ENCODE measurements around the gene LAMA3. TPM values are rescaled to one million over a fixed set of nuclear protein-coding genes. Genes with fewer than 3 reads are reported as not detected.

Gene LAMA3
- polyA plus RNA-seq, 1 donor = 48.8 TPM

DNA sequence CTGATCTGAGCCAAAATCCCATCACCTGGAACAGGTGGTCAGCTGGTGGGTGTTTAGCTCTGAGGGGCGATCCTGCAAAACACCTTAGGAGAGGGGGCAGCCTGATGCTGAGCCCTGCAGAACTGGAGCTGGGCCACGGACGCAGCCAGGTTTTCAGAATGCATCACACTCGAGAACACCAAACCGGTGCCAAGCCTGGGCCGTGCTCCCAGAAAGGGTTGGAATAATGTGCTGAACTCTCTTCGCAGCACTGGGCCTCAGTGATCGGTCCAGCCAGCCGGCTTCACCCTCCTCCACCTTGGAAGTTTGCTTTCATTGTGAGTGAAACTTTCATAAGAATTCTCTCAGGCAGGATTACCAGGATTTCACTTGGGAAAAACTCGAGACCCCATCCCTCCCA is 268.8 kb downstream of the LAMA3 start:
- 80% methylated on average over 1 of the region's 10 CpGs for WGBS (ENCODE audit: insufficient coverage, low lambda C conversion rate)
- no peak overlapping the region for H3K4me3 ChIP-seq (ENCODE audit: low read length)
- H3K27me3 ChIP-seq (ENCODE audit: control insufficient read depth, insufficient read depth, low read length) = no peaks in the 10 kb centered on the region
- H3K9me3 ChIP-seq (ENCODE audit: control insufficient read depth, low read depth, low read length) = no peaks in the 10 kb centered on the region
- H3K36me3 ChIP-seq (ENCODE audit: control insufficient read depth, insufficient read depth, low read length) = peaks cover 3% of the 10 kb centered on the region
- H3K27ac ChIP-seq (ENCODE audit: low read length) = no peak overlapping the region
- DNase-seq = no peak
- H3K4me1 ChIP-seq (ENCODE audit: control insufficient read depth, insufficient read depth, low read length) = no peaks in the 10 kb centered on the region

- no CpG with 5 or more reads among the region's 3 CpGs for WGBS (ENCODE audit: insufficient coverage, low lambda C conversion rate)
- Histone ChIP-seq H3K4me3 (ENCODE audit: low read length) (no peak overlapping the region), H3K27me3 (ENCODE audit: control insufficient read depth, insufficient read depth, low read length) (no peaks in the 10 kb centered on the region), H3K36me3 (ENCODE audit: control insufficient read depth, insufficient read depth, low read length) (no peaks in the 10 kb centered on the region), H3K9me3 (ENCODE audit: control insufficient read depth, low read depth, low read length) (no peaks in the 10 kb centered on the region), H3K27ac (ENCODE audit: low read length) (no peak overlapping the region), H3K4me1 (ENCODE audit: control insufficient read depth, insufficient read depth, low read length) (no peaks in the 10 kb centered on the region)
- DNase-seq = peak in 1 of 2 donors; percentile 25
These were observed 274.4 kb downstream of the LAMA3 start for GRCh38 chr18:23963443-23964165.

DNA sequence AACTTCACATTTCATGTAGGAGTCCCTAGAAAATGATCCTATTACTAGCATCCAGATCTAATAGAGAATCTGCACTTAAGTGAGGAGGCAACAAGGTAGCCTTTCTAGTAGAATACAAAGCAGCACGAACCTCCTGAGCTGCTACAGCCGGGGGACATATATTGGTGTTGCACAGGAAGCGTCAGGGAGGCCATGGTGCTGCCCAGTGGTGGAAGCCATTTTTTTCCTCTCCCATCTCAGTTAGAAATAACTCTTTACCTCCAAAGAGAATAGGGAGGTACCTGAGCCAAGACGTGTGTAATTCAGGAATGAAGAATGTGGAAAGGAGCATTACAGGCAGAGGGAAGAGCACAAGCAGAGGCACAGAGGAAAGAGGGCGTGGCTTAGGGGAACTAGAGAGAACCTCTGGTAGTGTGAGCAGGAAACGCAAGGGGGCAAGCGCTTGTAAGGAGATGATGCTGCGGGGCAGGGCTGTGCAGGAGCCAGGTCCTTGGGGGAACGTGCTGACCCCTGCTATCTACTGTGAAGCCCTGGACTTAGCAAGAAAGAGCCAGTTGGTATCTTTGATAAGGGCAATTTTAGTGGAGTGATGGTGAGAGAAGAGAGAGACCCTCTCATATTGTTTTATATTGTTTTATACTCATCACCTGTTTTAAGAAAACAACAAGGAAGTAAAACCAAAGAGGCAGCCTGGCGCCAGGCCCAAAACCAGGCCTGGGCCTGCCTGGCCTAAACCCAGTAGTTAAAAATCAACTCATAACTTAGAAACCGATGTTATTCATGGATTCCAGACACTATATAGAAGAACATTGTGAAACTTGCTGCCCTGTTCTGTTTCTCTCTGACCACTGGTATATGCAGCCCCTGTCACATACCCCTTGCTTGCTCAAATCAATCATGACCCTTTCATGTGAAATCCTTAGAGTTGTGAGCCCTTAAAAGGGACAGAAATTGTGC is 275.3 kb downstream of the LAMA3 start:
- H3K4me1 ChIP-seq (ENCODE audit: control insufficient read depth, insufficient read depth, low read length) = no peaks in the 10 kb centered on the region
- H3K9me3 ChIP-seq (ENCODE audit: control insufficient read depth, low read depth, low read length) = no peaks in the 10 kb centered on the region
- DNase-seq = no peak
- H3K4me3 ChIP-seq (ENCODE audit: low read length) = no peak overlapping the region
- H3K27ac ChIP-seq (ENCODE audit: low read length) = no peak overlapping the region
- H3K36me3 ChIP-seq (ENCODE audit: control insufficient read depth, insufficient read depth, low read length) = no peaks in the 10 kb centered on the region
- WGBS (ENCODE audit: insufficient coverage, low lambda C conversion rate) = 67% methylated on average over 1 of the region's 11 CpGs
- H3K27me3 ChIP-seq (ENCODE audit: control insufficient read depth, insufficient read depth, low read length) = no peaks in the 10 kb centered on the region

DNA sequence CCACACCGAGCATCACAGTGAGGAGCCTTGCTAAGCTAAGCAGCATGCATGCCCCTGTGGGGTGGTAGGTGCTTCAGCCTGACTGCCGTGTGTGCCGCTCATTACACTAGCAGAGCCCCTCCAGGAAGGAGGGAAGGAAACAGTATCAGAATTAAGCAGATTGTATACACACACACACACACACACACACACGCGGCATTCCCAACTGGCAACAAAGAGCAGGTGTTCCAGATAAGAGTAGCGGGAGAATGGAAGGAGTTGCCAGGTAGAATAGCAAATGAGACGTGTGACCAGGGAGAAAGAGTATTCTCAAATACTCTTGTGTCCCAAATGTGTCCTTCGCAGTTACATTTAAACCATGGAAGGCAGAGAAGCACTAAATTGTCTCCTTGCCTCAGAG is 277.7 kb downstream of the LAMA3 start:
- 40% methylated on average over 1 of the region's 8 CpGs for WGBS (ENCODE audit: insufficient coverage, low lambda C conversion rate)
- Histone ChIP-seq H3K4me1 (ENCODE audit: control insufficient read depth, insufficient read depth, low read length) (no peaks in the 10 kb centered on the region), H3K27ac (ENCODE audit: low read length) (no peak overlapping the region), H3K9me3 (ENCODE audit: control insufficient read depth, low read depth, low read length) (no peaks in the 10 kb centered on the region), H3K27me3 (ENCODE audit: control insufficient read depth, insufficient read depth, low read length) (no peaks in the 10 kb centered on the region), H3K4me3 (ENCODE audit: low read length) (no peak overlapping the region), H3K36me3 (ENCODE audit: control insufficient read depth, insufficient read depth, low read length) (no peaks in the 10 kb centered on the region)
- DNase-seq = peak in 1 of 2 donors; percentile 38

GRCh38 chr18:23967321-23968089 is 278.3 kb downstream of the LAMA3 start:
- no peak for DNase-seq
- Histone ChIP-seq H3K27ac (ENCODE audit: low read length) (no peak overlapping the region), H3K36me3 (ENCODE audit: control insufficient read depth, insufficient read depth, low read length) (no peaks in the 10 kb centered on the region), H3K9me3 (ENCODE audit: control insufficient read depth, low read depth, low read length) (no peaks in the 10 kb centered on the region), H3K4me1 (ENCODE audit: control insufficient read depth, insufficient read depth, low read length) (no peaks in the 10 kb centered on the region), H3K4me3 (ENCODE audit: low read length) (no peak overlapping the region), H3K27me3 (ENCODE audit: control insufficient read depth, insufficient read depth, low read length) (no peaks in the 10 kb centered on the region)
- no CpG with 5 or more reads among the region's 9 CpGs for WGBS (ENCODE audit: insufficient coverage, low lambda C conversion rate)

DNA sequence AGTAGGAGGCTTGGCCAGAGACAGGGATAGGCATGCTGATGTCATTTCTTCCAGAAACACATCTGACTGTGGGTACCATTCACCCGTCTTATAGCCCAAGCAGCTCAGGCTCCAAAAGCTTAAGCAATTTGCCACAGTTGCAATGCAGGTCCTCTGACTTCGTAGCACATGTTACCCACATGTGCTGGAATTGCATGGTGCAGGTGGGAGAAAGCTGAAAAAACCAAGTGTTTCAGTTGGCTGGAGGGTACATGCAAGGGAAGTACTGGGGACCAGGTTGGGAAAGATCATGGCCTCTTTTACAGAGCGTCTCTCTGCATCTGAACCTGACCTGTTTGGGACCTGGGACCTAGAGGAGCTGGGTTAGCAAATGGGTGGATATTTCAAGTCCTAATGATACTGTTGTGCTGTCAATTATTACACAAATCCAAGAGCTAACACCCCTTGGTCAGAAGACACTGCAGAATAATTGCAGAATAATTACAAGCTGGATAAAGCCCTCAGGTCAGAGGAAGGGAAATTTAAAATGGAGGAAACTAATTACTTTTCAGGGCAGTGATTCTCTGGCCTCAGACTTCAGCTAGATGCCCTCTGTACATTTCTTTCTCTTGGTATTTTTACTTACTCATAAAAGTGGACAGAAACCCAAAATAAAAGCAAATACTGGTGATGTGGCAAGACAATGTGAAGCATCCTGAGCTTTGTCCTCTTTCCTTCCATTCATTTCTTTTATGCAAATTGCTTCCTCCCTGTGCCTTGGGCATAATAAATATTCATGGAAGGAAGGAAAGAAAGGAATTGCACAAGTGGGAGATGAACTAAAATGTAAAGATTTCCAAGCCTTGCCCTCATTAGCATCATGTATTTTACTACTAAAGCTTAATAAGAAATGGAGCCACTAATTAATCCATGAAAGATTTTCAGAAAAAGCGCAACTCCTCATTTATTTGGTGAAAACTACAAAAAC is 279.7 kb downstream of the LAMA3 start:
- WGBS (ENCODE audit: insufficient coverage, low lambda C conversion rate) = 100% methylated on average over 1 of the region's 4 CpGs
- H3K27me3 ChIP-seq (ENCODE audit: control insufficient read depth, insufficient read depth, low read length) = no peaks in the 10 kb centered on the region
- H3K4me3 ChIP-seq (ENCODE audit: low read length) = no peak overlapping the region
- no peaks in the 10 kb centered on the region for H3K4me1 ChIP-seq (ENCODE audit: control insufficient read depth, insufficient read depth, low read length)
- no peak overlapping the region for H3K27ac ChIP-seq (ENCODE audit: low read length)
- DNase-seq = no peak
- H3K36me3 ChIP-seq (ENCODE audit: control insufficient read depth, insufficient read depth, low read length) = no peaks in the 10 kb centered on the region
- no peaks in the 10 kb centered on the region for H3K9me3 ChIP-seq (ENCODE audit: control insufficient read depth, low read depth, low read length)

- H3K4me1 ChIP-seq (ENCODE audit: control insufficient read depth, insufficient read depth, low read length) = no peaks in the 10 kb centered on the region
- H3K9me3 ChIP-seq (ENCODE audit: control insufficient read depth, low read depth, low read length) = no peaks in the 10 kb centered on the region
- no peaks in the 10 kb centered on the region for H3K27me3 ChIP-seq (ENCODE audit: control insufficient read depth, insufficient read depth, low read length)
- WGBS (ENCODE audit: insufficient coverage, low lambda C conversion rate) = 100% methylated on average over 3 of the region's 6 CpGs
- no peak overlapping the region for H3K27ac ChIP-seq (ENCODE audit: low read length)
- DNase-seq = no peak
- H3K36me3 ChIP-seq (ENCODE audit: control insufficient read depth, insufficient read depth, low read length) = no peaks in the 10 kb centered on the region
- no peak overlapping the region for H3K4me3 ChIP-seq (ENCODE audit: low read length)
These were observed 280.4 kb downstream of the LAMA3 start for GRCh38 chr18:23969664-23970063.

DNA sequence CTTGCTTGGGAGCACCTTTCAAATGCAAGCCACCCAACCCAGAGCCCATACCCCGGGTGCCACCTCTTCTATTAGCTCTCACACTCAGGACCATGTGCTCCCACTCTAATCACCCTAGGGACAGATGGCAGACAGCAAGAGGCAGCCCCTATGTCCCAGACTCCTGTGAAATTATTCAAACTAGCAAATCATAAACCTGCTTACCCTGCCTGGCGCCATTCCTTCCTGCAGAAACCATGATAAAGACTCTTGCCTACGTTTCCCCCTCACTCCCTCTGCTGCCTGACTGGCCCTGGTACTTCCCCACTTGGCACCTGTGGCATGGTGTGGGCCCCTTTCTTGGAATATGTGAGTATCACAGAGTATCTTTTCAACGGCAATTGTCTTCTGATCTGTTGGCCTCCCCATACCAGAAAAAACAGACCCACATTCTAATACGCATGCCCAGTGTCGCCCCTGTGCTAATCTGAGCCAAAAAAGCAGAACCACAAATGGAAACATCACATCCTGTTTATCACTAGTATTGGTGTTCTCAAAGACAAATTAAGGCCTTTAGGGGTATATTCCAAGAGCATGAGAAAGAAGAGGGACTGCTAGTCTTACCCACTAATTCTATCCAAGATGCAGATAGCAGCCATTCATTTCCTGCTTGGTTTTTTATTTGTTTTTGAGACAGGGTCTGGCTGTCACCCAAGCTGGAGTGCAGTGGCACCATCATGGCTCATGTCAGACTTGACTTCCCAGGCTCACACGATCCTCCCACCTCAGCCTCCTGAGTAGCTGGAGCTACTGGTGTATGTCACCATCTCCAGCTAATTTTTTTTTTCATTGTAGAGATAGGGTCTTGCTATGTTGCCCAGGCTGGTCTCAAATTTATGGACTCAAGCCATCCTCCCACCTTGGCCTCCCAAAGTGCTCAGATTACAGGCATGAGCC is 281.2 kb downstream of the LAMA3 start:
- Histone ChIP-seq H3K4me1 (ENCODE audit: control insufficient read depth, insufficient read depth, low read length) (no peaks in the 10 kb centered on the region), H3K4me3 (ENCODE audit: low read length) (no peak overlapping the region), H3K27ac (ENCODE audit: low read length) (no peak overlapping the region), H3K9me3 (ENCODE audit: control insufficient read depth, low read depth, low read length) (no peaks in the 10 kb centered on the region), H3K27me3 (ENCODE audit: control insufficient read depth, insufficient read depth, low read length) (no peaks in the 10 kb centered on the region), H3K36me3 (ENCODE audit: control insufficient read depth, insufficient read depth, low read length) (no peaks in the 10 kb centered on the region)
- DNase-seq = no peak
- no CpG with 5 or more reads among the region's 7 CpGs for WGBS (ENCODE audit: insufficient coverage, low lambda C conversion rate)

GRCh38 chr18:23971097-23971440 is 281.8 kb downstream of the LAMA3 start:
- 92% methylated on average over 2 of the region's 5 CpGs for WGBS (ENCODE audit: insufficient coverage, low lambda C conversion rate)
- Histone ChIP-seq H3K27ac (ENCODE audit: low read length) (no peak overlapping the region), H3K9me3 (ENCODE audit: control insufficient read depth, low read depth, low read length) (no peaks in the 10 kb centered on the region), H3K4me3 (ENCODE audit: low read length) (no peak overlapping the region), H3K27me3 (ENCODE audit: control insufficient read depth, insufficient read depth, low read length) (no peaks in the 10 kb centered on the region), H3K36me3 (ENCODE audit: control insufficient read depth, insufficient read depth, low read length) (no peaks in the 10 kb centered on the region), H3K4me1 (ENCODE audit: control insufficient read depth, insufficient read depth, low read length) (no peaks in the 10 kb centered on the region)
- DNase-seq = no peak

All from large intestine (tissue), 3 donors.